SK-N-SH (cell line): ENCODE measurements around the gene PTGDS. TPM values are rescaled to one million over a fixed set of nuclear protein-coding genes. Genes with fewer than 3 reads are reported as not detected.

ENCODE experiments used
- CTCF ChIA-PET: fragments of 300-600, 350-600 bp; formaldehyde crosslinking; extraction: SDS; loops from one replicate; lab custom pipeline; 2021; lab: Yijun Ruan, JAX
- POLR2A ChIA-PET: fragments of 350-600 bp; sonication (Branson Sonifier 250); formaldehyde crosslinking; extraction: SDS; loops from one replicate; lab custom pipeline; 2020; ENCODE audit warnings: antibody characterized with exemption, inconsistent platforms; lab: Yijun Ruan, JAX
- DNase-seq: peaks from one replicate; pipeline ENCODE4 v3.0.0; 2012
- H2AFZ ChIP-seq: fragments of 200-600 bp; sonication (generic); 2 replicates; pipeline ENCODE4 v1.8.1; 2016; ENCODE audit warnings: antibody characterized with exemption, mild to moderate bottlenecking, low read depth
- H3F3A ChIP-seq: fragments of 200-600 bp; sonication (generic); replicated peaks from 2 replicates; pipeline ENCODE3; 2016; ENCODE audit warnings: antibody characterized with exemption, mild to moderate bottlenecking; ENCODE audit not compliant: insufficient read depth
- H3K27ac ChIP-seq, 2 experiments: fragments of 200-500 bp in 1 of 2; fragments of 200-600 bp in 1 of 2; sonication (Bioruptor generic) in 1 of 2; sonication (generic), shearing (Covaris generic) in 1 of 2; 2 replicates each; pipeline versions ENCODE4 v1.5.1 to v1.6.1; 2014 to 2016; ENCODE audit warnings: low read depth in 2 of 2, inconsistent platforms in 1 of 2, low read length in 1 of 2, mild to moderate bottlenecking in 1 of 2, mixed read lengths in 1 of 2
- H3K27me3 ChIP-seq: fragments of 200-600 bp; sonication (generic), shearing (Covaris generic); 2 replicates; pipeline ENCODE4 v1.6.1; 2016; ENCODE audit warnings: mixed run types; ENCODE audit not compliant: insufficient read depth
- H3K36me3 ChIP-seq, 2 experiments: fragments of 200-500 bp in 1 of 2; fragments of 200-600 bp in 1 of 2; sonication (Bioruptor generic) in 1 of 2; sonication (generic) in 1 of 2; replicated peaks in 1 of 2; 2 replicates each; pipeline versions ENCODE3 to v1.5.1; 2014 to 2016; ENCODE audit warnings: low read length in 1 of 2, mild to moderate bottlenecking in 1 of 2; ENCODE audit not compliant: insufficient read depth in 2 of 2, control insufficient read depth in 1 of 2
- H3K4me1 ChIP-seq, 2 experiments: fragments of 200-500 bp in 1 of 2; fragments of 200-600 bp in 1 of 2; sonication (Bioruptor generic) in 1 of 2; sonication (generic), shearing (Covaris generic) in 1 of 2; 2 replicates each; pipeline versions ENCODE4 v1.5.1 to v1.6.1; 2014 to 2016; ENCODE audit warnings: low read depth in 1 of 2, low read length in 1 of 2, mixed run types in 1 of 2; ENCODE audit not compliant: insufficient read depth in 2 of 2, control insufficient read depth in 1 of 2
- H3K4me2 ChIP-seq: fragments of 200-600 bp; sonication (generic), shearing (Covaris generic); 2 replicates; pipeline ENCODE4 v1.6.1; 2017; ENCODE audit warnings: mixed run types
- H3K4me3 ChIP-seq, 2 experiments: fragments of 200-500 bp in 1 of 2; fragments of 200-600 bp in 1 of 2; sonication (Bioruptor generic) in 1 of 2; sonication (generic), shearing (Covaris generic) in 1 of 2; 2 replicates each; pipeline versions ENCODE4 v1.5.1 to v1.8.1; 2014 to 2016; ENCODE audit warnings: low read depth in 2 of 2, inconsistent platforms in 1 of 2, low read length in 1 of 2, mild to moderate bottlenecking in 1 of 2, mixed read lengths in 1 of 2, moderate library complexity in 1 of 2
- H3K79me2 ChIP-seq: fragments of 200-600 bp; sonication (generic); 2 replicates; pipeline ENCODE4 v1.8.1; 2017; ENCODE audit warnings: mild to moderate bottlenecking; ENCODE audit not compliant: insufficient read depth
- H3K9ac ChIP-seq: fragments of 200-600 bp; sonication (generic); 2 replicates; pipeline ENCODE4 v1.6.1; 2017; ENCODE audit warnings: mixed run types
- H3K9me2 ChIP-seq: fragments of 200-600 bp; sonication (generic); 2 replicates; pipeline ENCODE4 v1.6.1; 2017; ENCODE audit warnings: mixed run types
- H3K9me3 ChIP-seq: fragments of 200-600 bp; sonication (generic); 2 replicates; pipeline ENCODE4 v1.6.1; 2017; ENCODE audit warnings: mixed run types, mild to moderate bottlenecking, moderate library complexity
- H4K20me1 ChIP-seq: fragments of 200-600 bp; sonication (generic); 2 replicates; pipeline ENCODE4 v1.6.1; 2017; ENCODE audit warnings: mild to moderate bottlenecking, mixed run types; ENCODE audit not compliant: insufficient read depth
- EP300 ChIP-seq, 2 experiments: IDR thresholded peaks; 2 replicates each; pipeline versions ENCODE4 v1.4.0 to v1.6.1; 2012; ENCODE audit warnings: borderline replicate concordance in 1 of 2, low read depth in 1 of 2, low read length in 1 of 2
- EZH2phosphoT487 ChIP-seq: fragments of 200-600 bp; sonication (generic); IDR thresholded peaks from 2 replicates; pipeline ENCODE4 v1.6.1; 2017; ENCODE audit warnings: low read depth, mixed run types, mild to moderate bottlenecking, antibody characterized with exemption, moderate library complexity, borderline replicate concordance
- FOSL2 ChIP-seq: IDR thresholded peaks from 2 replicates; pipeline ENCODE4 v1.4.0; 2012; ENCODE audit warnings: low read depth, mild to moderate bottlenecking, moderate library complexity, borderline replicate concordance
- FOXM1 ChIP-seq: IDR thresholded peaks from 2 replicates; pipeline ENCODE4 v1.4.0; 2012; ENCODE audit warnings: low read depth, mild to moderate bottlenecking
- GABPA ChIP-seq: IDR thresholded peaks from 2 replicates; pipeline ENCODE4 v1.4.0; 2012; ENCODE audit warnings: low read depth, mild to moderate bottlenecking
- GATA2 ChIP-seq: sonication (generic); formaldehyde crosslinking; IDR thresholded peaks from 2 replicates; pipeline ENCODE4 v1.5.0; 2020; ENCODE audit warnings: mild to moderate bottlenecking, missing genetic modification reagents
- JUND ChIP-seq: IDR thresholded peaks from 2 replicates; pipeline ENCODE4 v1.4.0; 2012
- MEF2A ChIP-seq: IDR thresholded peaks from 2 replicates; pipeline ENCODE4 v1.4.0; 2012; ENCODE audit warnings: low read depth, borderline replicate concordance
- NFIC ChIP-seq: IDR thresholded peaks from 2 replicates; pipeline ENCODE4 v1.4.0; 2012; ENCODE audit warnings: borderline replicate concordance
- NRF1 ChIP-seq: IDR thresholded peaks from 2 replicates; pipeline ENCODE4 v1.6.1; 2012; ENCODE audit warnings: low read depth, mild to moderate bottlenecking, low read length
- RAD21 ChIP-seq: IDR thresholded peaks from 2 replicates; pipeline ENCODE4 v1.6.1; 2012; ENCODE audit warnings: mild to moderate bottlenecking, low read length
- RCOR1 ChIP-seq: fragments of 150-350 bp; IDR thresholded peaks from 2 replicates; pipeline ENCODE4 v1.6.1; 2017; ENCODE audit warnings: antibody characterized with exemption, low read length
- RFX5 ChIP-seq: IDR thresholded peaks from 2 replicates; pipeline ENCODE4 v1.6.1; 2012; ENCODE audit warnings: mild to moderate bottlenecking, improper control_type of control experiment, low read length
- RXRA ChIP-seq: IDR thresholded peaks from 2 replicates; pipeline ENCODE4 v1.4.0; 2012; ENCODE audit warnings: low read depth, mild to moderate bottlenecking, borderline replicate concordance
- SMC3 ChIP-seq: IDR thresholded peaks from 2 replicates; pipeline ENCODE4 v1.6.1; 2012; ENCODE audit warnings: low read depth, low read length, improper control_type of control experiment
- WGBS: methylation state at CpG from one replicate; pipeline ENCODE4 v1.1.6; 2017; ENCODE audit warnings: low lambda C conversion rate; 5-methylcytosine and 5-hydroxymethylcytosine counted together
- polyA plus RNA-seq, 3 experiments: library from polyadenylated mRNA; depleted of rRNA; stranded (reverse); fragments of >200 nt; gene quantifications; 2 replicates each; pipeline ENCODE4 v1.2.3, GENCODE V29; 2012
- TF ChIP-seq, protein P1 (sequence below): fragments of 150-350 bp; IDR thresholded peaks from 2 replicates; pipeline ENCODE4 v1.6.1; 2017; ENCODE audit warnings: antibody characterized with exemption, low read length, low read depth, borderline replicate concordance
- TF ChIP-seq, protein P2 (sequence below): IDR thresholded peaks from 2 replicates; pipeline ENCODE4 v1.4.0; 2012; ENCODE audit warnings: low read depth, borderline replicate concordance
- TF ChIP-seq, protein P3 (sequence below): IDR thresholded peaks from 2 replicates; pipeline ENCODE4 v1.4.0; 2012; ENCODE audit warnings: low read depth
- TF ChIP-seq, protein P4 (sequence below): fragments of 150-350 bp; IDR thresholded peaks from 2 replicates; pipeline ENCODE4 v1.6.1; 2016; ENCODE audit warnings: mild to moderate bottlenecking, low read depth, low read length

The PTGDS gene
- polyA plus RNA-seq, 1 of the 3 experiments (the other 2 are of a cell fraction), result not detected

DNA sequence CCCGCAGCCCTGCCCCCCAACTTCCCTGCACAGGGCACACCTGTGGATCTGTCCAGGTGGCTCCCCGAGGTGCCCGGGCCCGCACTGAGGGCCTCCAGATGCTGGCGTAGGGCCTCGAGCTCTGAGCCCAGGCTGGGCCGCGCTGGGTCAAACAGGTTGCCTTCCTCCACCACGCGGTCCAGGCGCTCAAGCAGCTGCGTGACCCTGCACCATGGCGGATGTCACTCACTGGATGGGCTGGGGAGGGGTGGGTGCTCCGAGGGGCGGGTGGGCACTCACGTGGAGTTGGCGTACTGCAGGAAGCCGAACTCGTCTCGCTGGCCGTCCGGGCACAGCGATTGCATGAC lies 45.3 kb downstream of the PTGDS start:
- TF ChIP-seq RFX5, result no peak
- no peak for TF ChIP-seq RCOR1
- TF ChIP-seq RXRA, result no peak
- no peak for TF ChIP-seq GABPA
- no peak for TF ChIP-seq SMC3
- 0 out of 2 replicates have a peak, but pooled peaks cover 4% of the 10 kb centered on the region for H4K20me1 ChIP-seq
- 0 out of 2 replicates have a peak, but pooled peaks cover 3% of the 10 kb centered on the region for H3K79me2 ChIP-seq
- no peak overlapping the region for H3K9ac ChIP-seq
- H3K4me1 ChIP-seq, result peaks cover 0 to 28% of the 10 kb centered on the region in 2 experiments; a peak in 1 of 4 replicates
- no peaks in the 10 kb centered on the region for H3K36me3 ChIP-seq
- ChIA-PET CTCF (interaction anchor here (1.6 to 5.4 kb wide), 3 partner anchors 13 to 75 kb away, joined by 3 to 53 read pairs (median 10); no protein-coding TSS in a partner anchor), POLR2A (no interaction called here)
- DNase-seq, result no peak
- H2AFZ ChIP-seq, result no peak overlapping the region
- no peaks in the 10 kb centered on the region for H3K27me3 ChIP-seq
- WGBS, result 98% methylated on average over 13 of the region's 23 CpGs
- H3K27ac ChIP-seq, result no peak overlapping the region
- H3F3A ChIP-seq, result no peaks in the 10 kb centered on the region
- H3K4me3 ChIP-seq, result no peak overlapping the region
- no peaks in the 10 kb centered on the region for H3K9me3 ChIP-seq
- H3K9me2 ChIP-seq, result no peaks in the 10 kb centered on the region
- no peak overlapping the region for H3K4me2 ChIP-seq

DNA sequence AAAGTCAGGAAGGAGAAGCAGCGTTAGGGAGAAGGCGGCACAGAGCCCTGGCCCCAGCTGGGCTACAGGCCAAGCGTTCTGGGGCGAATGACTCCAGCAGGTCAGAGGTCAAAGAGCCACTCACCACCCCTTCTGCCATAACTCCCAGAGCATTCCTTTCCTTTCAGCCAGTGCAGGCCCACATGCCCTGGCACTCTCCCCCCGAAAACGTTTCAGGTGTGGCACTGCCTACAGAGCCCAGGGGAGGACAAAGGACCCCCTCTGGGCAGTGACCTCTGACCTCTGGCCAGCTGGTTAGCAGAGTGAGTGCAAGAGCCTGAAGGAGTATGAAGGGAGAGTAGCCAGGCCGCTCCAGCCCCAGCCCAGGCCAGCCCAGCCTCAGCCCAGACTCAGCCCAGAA lies 45.9 kb downstream of the PTGDS start:
- POLR2A ChIA-PET, result no interaction called here
- H3K9me2 ChIP-seq, result no peaks in the 10 kb centered on the region

More for the DNA sequence above, 45.9 kb downstream of the PTGDS start:
- peaks cover 0 to 28% of the 10 kb centered on the region in 2 experiments; a peak in 1 of 4 replicates for H3K4me1 ChIP-seq
- 73% methylated on average over 6 of the region's 7 CpGs for WGBS
- no peaks in the 10 kb centered on the region for H3F3A ChIP-seq
- no peaks in the 10 kb centered on the region for H3K36me3 ChIP-seq
- no peak overlapping the region for H3K27ac ChIP-seq
- H3K27me3 ChIP-seq, result no peaks in the 10 kb centered on the region
- no peak for DNase-seq
- no peak for TF ChIP-seq NFIC
- no peak for TF ChIP-seq MEF2A
- no peak for TF ChIP-seq FOXM1
- TF ChIP-seq, protein P1, sequence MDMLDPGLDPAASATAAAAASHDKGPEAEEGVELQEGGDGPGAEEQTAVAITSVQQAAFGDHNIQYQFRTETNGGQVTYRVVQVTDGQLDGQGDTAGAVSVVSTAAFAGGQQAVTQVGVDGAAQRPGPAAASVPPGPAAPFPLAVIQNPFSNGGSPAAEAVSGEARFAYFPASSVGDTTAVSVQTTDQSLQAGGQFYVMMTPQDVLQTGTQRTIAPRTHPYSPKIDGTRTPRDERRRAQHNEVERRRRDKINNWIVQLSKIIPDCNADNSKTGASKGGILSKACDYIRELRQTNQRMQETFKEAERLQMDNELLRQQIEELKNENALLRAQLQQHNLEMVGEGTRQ, result no peak
- TF ChIP-seq FOSL2, result no peak
- TF ChIP-seq, protein P2, sequence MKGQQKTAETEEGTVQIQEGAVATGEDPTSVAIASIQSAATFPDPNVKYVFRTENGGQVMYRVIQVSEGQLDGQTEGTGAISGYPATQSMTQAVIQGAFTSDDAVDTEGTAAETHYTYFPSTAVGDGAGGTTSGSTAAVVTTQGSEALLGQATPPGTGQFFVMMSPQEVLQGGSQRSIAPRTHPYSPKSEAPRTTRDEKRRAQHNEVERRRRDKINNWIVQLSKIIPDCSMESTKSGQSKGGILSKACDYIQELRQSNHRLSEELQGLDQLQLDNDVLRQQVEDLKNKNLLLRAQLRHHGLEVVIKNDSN, result no peak
- TF ChIP-seq NRF1, result no peak
- TF ChIP-seq, protein P3, sequence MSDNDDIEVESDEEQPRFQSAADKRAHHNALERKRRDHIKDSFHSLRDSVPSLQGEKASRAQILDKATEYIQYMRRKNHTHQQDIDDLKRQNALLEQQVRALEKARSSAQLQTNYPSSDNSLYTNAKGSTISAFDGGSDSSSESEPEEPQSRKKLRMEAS, result no peak
- TF ChIP-seq JUND, result no peak
- TF ChIP-seq, protein P4, sequence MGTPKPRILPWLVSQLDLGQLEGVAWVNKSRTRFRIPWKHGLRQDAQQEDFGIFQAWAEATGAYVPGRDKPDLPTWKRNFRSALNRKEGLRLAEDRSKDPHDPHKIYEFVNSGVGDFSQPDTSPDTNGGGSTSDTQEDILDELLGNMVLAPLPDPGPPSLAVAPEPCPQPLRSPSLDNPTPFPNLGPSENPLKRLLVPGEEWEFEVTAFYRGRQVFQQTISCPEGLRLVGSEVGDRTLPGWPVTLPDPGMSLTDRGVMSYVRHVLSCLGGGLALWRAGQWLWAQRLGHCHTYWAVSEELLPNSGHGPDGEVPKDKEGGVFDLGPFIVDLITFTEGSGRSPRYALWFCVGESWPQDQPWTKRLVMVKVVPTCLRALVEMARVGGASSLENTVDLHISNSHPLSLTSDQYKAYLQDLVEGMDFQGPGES, result no peak
- TF ChIP-seq GATA2 (CRISPR knock-in tag), result no peak
- no peak for TF ChIP-seq EZH2phosphoT487
- no peak for TF ChIP-seq RAD21
- no peak for TF ChIP-seq GABPA
- TF ChIP-seq EP300 (IDR thresholded peaks at IDR 0.05; ENCODE audit: borderline replicate concordance in 1 of 2, low read depth in 1 of 2, low read length in 1 of 2), result no peak
- no peak overlapping the region for H3K4me2 ChIP-seq
- no peak overlapping the region for H3K9ac ChIP-seq
- no peak overlapping the region for H3K4me3 ChIP-seq
- no peak overlapping the region for H2AFZ ChIP-seq
- 0 out of 2 replicates have a peak, but pooled peaks cover 3% of the 10 kb centered on the region for H3K79me2 ChIP-seq
- H4K20me1 ChIP-seq, result 0 out of 2 replicates have a peak, but pooled peaks cover 4% of the 10 kb centered on the region
- CTCF ChIA-PET, result interaction anchor here (1.6 to 5.4 kb wide), 3 partner anchors 12 to 75 kb away, joined by 3 to 53 read pairs (median 10); no protein-coding TSS in a partner anchor
- H3K9me3 ChIP-seq, result no peaks in the 10 kb centered on the region
